ENCODE data around the gene GBGT1. TPM values are rescaled to one million over a fixed set of nuclear protein-coding genes. Genes with fewer than 3 reads are reported as not detected.

GBGT1 gene
- total RNA-seq, 2 donors from 2014 or later: 15.5 to 16.8 TPM

GRCh38 chr9:133125941-133126696 lies 37.6 kb downstream of the GBGT1 start:
- peak overlapping the region; percentile 86 to 94 for H3K27ac ChIP-seq
- H3K4me1 ChIP-seq: peaks cover 0 to 69% of the 10 kb centered on the region in 2 donors
- no peak for TF ChIP-seq CTCF (IDR thresholded peaks at IDR 0.05)
- DNase-seq (ENCODE audit: low spot score): no peak
- H3K4me3 ChIP-seq: peak overlapping the region; percentile 10 to 38
- no peaks in the 10 kb centered on the region for H3K36me3 ChIP-seq
- no peaks in the 10 kb centered on the region for H3K9me3 ChIP-seq
- H3K27me3 ChIP-seq: no peaks in the 10 kb centered on the region

- TF ChIP-seq CTCF (IDR thresholded peaks at IDR 0.05): no peak
- Histone ChIP-seq H3K27me3 (no peaks in the 10 kb centered on the region), H3K4me1 (peaks cover 2 to 72% of the 10 kb centered on the region in 2 donors), H3K9me3 (no peaks in the 10 kb centered on the region), H3K36me3 (no peaks in the 10 kb centered on the region), H3K27ac (peak overlapping the region; percentile 86 to 94), H3K4me3 (no peak overlapping the region)
- no peak for DNase-seq (ENCODE audit: low spot score)
Measured at GRCh38 chr9:133124907-133125275, 38.8 kb downstream of the GBGT1 start.

- no peak for DNase-seq (ENCODE audit: low spot score)
- Histone ChIP-seq H3K36me3 (no peaks in the 10 kb centered on the region), H3K4me1 (peaks cover 2 to 76% of the 10 kb centered on the region in 2 donors), H3K9me3 (no peaks in the 10 kb centered on the region), H3K27ac (peak overlapping the region; percentile 86 to 94), H3K4me3 (no peak overlapping the region), H3K27me3 (no peaks in the 10 kb centered on the region)
- TF ChIP-seq CTCF (IDR thresholded peaks at IDR 0.05): no peak
Measured at GRCh38 chr9:133124123-133124906, 39.4 kb downstream of the GBGT1 start.

- Histone ChIP-seq H3K27ac (peak overlapping the region; percentile 86 to 94), H3K27me3 (no peaks in the 10 kb centered on the region), H3K4me3 (no peak overlapping the region), H3K4me1 (peaks cover 2 to 76% of the 10 kb centered on the region in 2 donors), H3K36me3 (no peaks in the 10 kb centered on the region), H3K9me3 (no peaks in the 10 kb centered on the region)
- peak; percentile 84 for DNase-seq (ENCODE audit: low spot score)
- no peak for TF ChIP-seq CTCF (IDR thresholded peaks at IDR 0.05)
Measured at GRCh38 chr9:133122935-133123611, 40.6 kb downstream of the GBGT1 start.

- DNase-seq (ENCODE audit: low spot score): no peak
- no peaks in the 10 kb centered on the region for H3K27me3 ChIP-seq
- no peaks in the 10 kb centered on the region for H3K9me3 ChIP-seq
- no peak overlapping the region for H3K4me3 ChIP-seq
- H3K36me3 ChIP-seq: no peaks in the 10 kb centered on the region
- H3K27ac ChIP-seq: peak overlapping the region; percentile 86 to 94
- no peak for TF ChIP-seq CTCF (IDR thresholded peaks at IDR 0.05)
- peaks cover 2 to 76% of the 10 kb centered on the region in 2 donors for H3K4me1 ChIP-seq
Measured at GRCh38 chr9:133122605-133122934, 41.1 kb downstream of the GBGT1 start.
